HepG2 (cell line): ENCODE results near the gene PRUNE1. TPM values are rescaled to one million over a fixed set of nuclear protein-coding genes. Genes with fewer than 3 reads are reported as not detected.
A peak's percentile ranks its signal among the peaks of the same experiment; 100 is the strongest.

Experiments
- CTCF ChIP-seq: sonication (generic); formaldehyde crosslinking; IDR thresholded peaks from 2 replicates; pipeline ENCODE4 v1.5.0; 2020; ENCODE audit warnings: mild to moderate bottlenecking, missing genetic modification reagents, moderate library complexity
- DR1 ChIP-seq: sonication (generic); formaldehyde crosslinking; IDR thresholded peaks from 2 replicates; pipeline ENCODE4 v1.8.0; 2021; ENCODE audit warnings: mild to moderate bottlenecking, missing genetic modification reagents, inconsistent platforms
- ELF3 ChIP-seq: IDR thresholded peaks from 2 replicates; pipeline ENCODE4 v1.6.1; 2016; ENCODE audit warnings: missing genetic modification reagents, missing compliant biosample characterization
- GATAD2A ChIP-seq: IDR thresholded peaks from 2 replicates; pipeline ENCODE4 v1.6.1; 2016
- MAZ ChIP-seq, 2 experiments: sonication (generic) in 1 of 2; formaldehyde crosslinking in 1 of 2; IDR thresholded peaks; 2 replicates each; pipeline versions ENCODE4 v1.5.0 to v1.6.1; 2012 to 2020; ENCODE audit warnings: low read depth in 2 of 2, mild to moderate bottlenecking in 2 of 2, borderline replicate concordance in 1 of 2, improper control_type of control experiment in 1 of 2, low read length in 1 of 2, missing genetic modification reagents in 1 of 2, moderate library complexity in 1 of 2
- MTA3 ChIP-seq: sonication (generic); formaldehyde crosslinking; IDR thresholded peaks from 2 replicates; pipeline ENCODE4 v1.4.0; 2020; ENCODE audit warnings: missing genetic modification reagents
- SIX1 ChIP-seq: sonication (generic); formaldehyde crosslinking; IDR thresholded peaks from 2 replicates; pipeline ENCODE4 v1.4.0; 2020; ENCODE audit warnings: missing genetic modification reagents, borderline replicate concordance
- STAT5B ChIP-seq: sonication (generic); formaldehyde crosslinking; IDR thresholded peaks from 2 replicates; pipeline ENCODE4 v1.4.0; 2020; ENCODE audit warnings: missing genetic modification reagents
- ZBED4 ChIP-seq: sonication (generic); formaldehyde crosslinking; IDR thresholded peaks from 2 replicates; pipeline ENCODE4 v1.4.0; 2020; ENCODE audit warnings: missing genetic modification reagents, borderline replicate concordance
- ZBTB34 ChIP-seq: sonication (generic); formaldehyde crosslinking; IDR thresholded peaks from 2 replicates; pipeline ENCODE4 v1.8.0; 2022; ENCODE audit warnings: mild to moderate bottlenecking, missing genetic modification reagents
- ZFP82 ChIP-seq: sonication (generic); formaldehyde crosslinking; IDR thresholded peaks from 2 replicates; pipeline ENCODE4 v1.5.1; 2020; ENCODE audit warnings: mild to moderate bottlenecking, missing genetic modification reagents, borderline replicate concordance
- ZNF235 ChIP-seq: sonication (generic); formaldehyde crosslinking; IDR thresholded peaks from 2 replicates; pipeline ENCODE4 v1.8.1; 2023; ENCODE audit warnings: mild to moderate bottlenecking, missing genetic modification reagents, borderline replicate concordance
- ZNF329 ChIP-seq: sonication (generic); formaldehyde crosslinking; IDR thresholded peaks from 2 replicates; pipeline ENCODE4 v1.9.0; 2021; ENCODE audit warnings: low read depth, mild to moderate bottlenecking, missing genetic modification reagents
- ZNF496 ChIP-seq: sonication (generic); formaldehyde crosslinking; IDR thresholded peaks from 2 replicates; pipeline ENCODE4 v1.8.1; 2023; ENCODE audit warnings: mild to moderate bottlenecking, moderate library complexity, missing genetic modification reagents; ENCODE audit not compliant: insufficient replicate concordance
- polyA plus RNA-seq, 8 experiments: library from polyadenylated mRNA; depleted of rRNA in 3 of 8; stranded (reverse) in 7 of 8; unstranded in 1 of 8; fragments of >200 nt; fragmentation: Illumina TruSeq in 4 of 8; extraction: Trizol in 4 of 8; gene quantifications; 2 replicates each; pipeline versions ENCODE4 v1.2.1 to v1.2.3, GENCODE V29; 2011 to 2016; ENCODE audit warnings: low read depth in 4 of 8, missing spikeins in 1 of 8, mixed read lengths in 1 of 8; ENCODE audit not compliant: insufficient read depth in 1 of 8
- total RNA-seq, 5 experiments: library from RNA; depleted of rRNA; stranded (reverse); fragments of >200 nt; fragmentation: Illumina TruSeq; extraction: Trizol; gene quantifications; 2 replicates each; pipeline ENCODE4 v1.2.3, GENCODE V29; 2016; ENCODE audit warnings: low read depth in 1 of 5
- TF ChIP-seq, protein P1 (sequence below): sonication (generic); formaldehyde crosslinking; IDR thresholded peaks from 2 replicates; pipeline ENCODE4 v1.4.0; 2020; ENCODE audit warnings: mild to moderate bottlenecking, missing genetic modification reagents
- TF ChIP-seq, protein P2 (sequence below): sonication (generic); formaldehyde crosslinking; IDR thresholded peaks from 2 replicates; pipeline ENCODE4 v1.4.0; 2020; ENCODE audit warnings: missing genetic modification reagents
- TF ChIP-seq, protein P3 (sequence below): sonication (generic); formaldehyde crosslinking; IDR thresholded peaks from 2 replicates; pipeline ENCODE4 v1.4.0; 2020; ENCODE audit warnings: missing genetic modification reagents, mild to moderate bottlenecking, borderline replicate concordance

PRUNE1 gene
- total and polyA plus RNA-seq, 2 of the 13 experiments (the other 11 are each of a cell fraction or from before 2014, with no cell fraction given), result 19.0 to 31.9 TPM

DNA sequence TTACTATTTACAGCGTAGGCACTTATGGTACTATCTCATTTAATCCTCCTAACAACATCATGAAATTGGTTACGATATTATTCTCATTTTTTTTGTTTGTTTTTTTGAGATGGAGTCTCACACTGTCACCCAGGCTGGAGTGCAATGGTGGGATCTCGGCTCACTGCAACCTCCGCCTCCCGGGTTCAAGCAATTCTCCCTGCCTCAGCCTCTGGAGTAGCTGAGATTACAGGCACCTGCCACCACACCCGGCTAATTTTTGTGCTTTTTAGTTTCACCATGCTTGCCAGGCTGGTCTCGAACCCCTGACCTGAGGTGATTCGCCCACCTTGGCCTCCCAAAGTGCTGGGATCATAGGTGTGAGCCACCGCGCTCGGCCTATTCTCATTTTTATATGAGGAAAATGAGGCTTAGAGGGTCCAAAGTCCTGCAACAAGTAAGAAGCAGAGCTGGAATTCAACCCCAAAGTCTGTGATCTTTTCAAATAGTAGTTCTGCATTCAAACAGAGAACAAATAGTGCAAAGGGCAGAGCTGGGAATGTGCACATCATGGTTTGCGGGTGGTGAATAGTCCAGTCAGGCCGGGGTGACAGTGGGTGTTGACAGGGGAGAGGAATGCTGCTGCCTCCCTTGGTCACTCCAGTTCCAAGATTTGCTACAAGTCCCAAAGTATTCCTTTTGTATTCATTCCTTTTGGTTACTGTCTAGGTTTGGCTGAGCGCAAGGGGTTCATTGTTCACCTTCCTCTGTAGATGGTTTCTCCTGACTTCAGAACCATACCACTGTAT, 4.6 kb downstream of the PRUNE1 start (continued):
- TF ChIP-seq, protein P1, sequence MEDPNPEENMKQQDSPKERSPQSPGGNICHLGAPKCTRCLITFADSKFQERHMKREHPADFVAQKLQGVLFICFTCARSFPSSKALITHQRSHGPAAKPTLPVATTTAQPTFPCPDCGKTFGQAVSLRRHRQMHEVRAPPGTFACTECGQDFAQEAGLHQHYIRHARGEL (CRISPR knock-in tag), result no peak
- TF ChIP-seq STAT5B (CRISPR knock-in tag) (no peak), SIX1 (CRISPR knock-in tag) (peak; percentile 45; the same call in 1 of the 2 replicates), ZFP82 (CRISPR knock-in tag) (0 out of 2 replicates have a peak, but pooled peaks have one; percentile 48), ZNF235 (CRISPR knock-in tag) (no peak), MAZ (IDR thresholded peaks at IDR 0.05; ENCODE audit: borderline replicate concordance, low read depth, low read length) (no peak), MAZ (CRISPR knock-in tag; IDR thresholded peaks at IDR 0.05; ENCODE audit: low read depth) (no peak), DR1 (CRISPR knock-in tag) (no peak), GATAD2A (CRISPR knock-in tag) (peak; percentile 87), ZBTB34 (no peak), CTCF (CRISPR knock-in tag) (no peak), ELF3 (CRISPR knock-in tag) (peak; percentile 72), ZBED4 (CRISPR knock-in tag) (no peak; the same call in 1 of the 2 replicates), ZNF329 (CRISPR knock-in tag) (no peak), ZNF496 (no peak), MTA3 (CRISPR knock-in tag) (no peak)
- TF ChIP-seq, protein P2, sequence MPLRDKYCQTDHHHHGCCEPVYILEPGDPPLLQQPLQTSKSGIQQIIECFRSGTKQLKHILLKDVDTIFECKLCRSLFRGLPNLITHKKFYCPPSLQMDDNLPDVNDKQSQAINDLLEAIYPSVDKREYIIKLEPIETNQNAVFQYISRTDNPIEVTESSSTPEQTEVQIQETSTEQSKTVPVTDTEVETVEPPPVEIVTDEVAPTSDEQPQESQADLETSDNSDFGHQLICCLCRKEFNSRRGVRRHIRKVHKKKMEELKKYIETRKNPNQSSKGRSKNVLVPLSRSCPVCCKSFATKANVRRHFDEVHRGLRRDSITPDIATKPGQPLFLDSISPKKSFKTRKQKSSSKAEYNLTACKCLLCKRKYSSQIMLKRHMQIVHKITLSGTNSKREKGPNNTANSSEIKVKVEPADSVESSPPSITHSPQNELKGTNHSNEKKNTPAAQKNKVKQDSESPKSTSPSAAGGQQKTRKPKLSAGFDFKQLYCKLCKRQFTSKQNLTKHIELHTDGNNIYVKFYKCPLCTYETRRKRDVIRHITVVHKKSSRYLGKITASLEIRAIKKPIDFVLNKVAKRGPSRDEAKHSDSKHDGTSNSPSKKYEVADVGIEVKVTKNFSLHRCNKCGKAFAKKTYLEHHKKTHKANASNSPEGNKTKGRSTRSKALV (CRISPR knock-in tag), result peak; percentile 25; the same call in 1 of the 2 replicates
- TF ChIP-seq, protein P3, sequence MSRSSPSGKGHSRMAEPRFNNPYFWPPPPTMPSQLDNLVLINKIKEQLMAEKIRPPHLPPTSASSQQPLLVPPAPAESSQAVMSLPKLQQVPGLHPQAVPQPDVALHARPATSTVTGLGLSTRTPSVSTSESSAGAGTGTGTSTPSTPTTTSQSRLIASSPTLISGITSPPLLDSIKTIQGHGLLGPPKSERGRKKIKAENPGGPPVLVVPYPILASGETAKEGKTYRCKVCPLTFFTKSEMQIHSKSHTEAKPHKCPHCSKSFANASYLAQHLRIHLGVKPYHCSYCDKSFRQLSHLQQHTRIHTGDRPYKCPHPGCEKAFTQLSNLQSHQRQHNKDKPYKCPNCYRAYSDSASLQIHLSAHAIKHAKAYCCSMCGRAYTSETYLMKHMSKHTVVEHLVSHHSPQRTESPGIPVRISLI (CRISPR knock-in tag), result 0 out of 2 replicates have a peak, but pooled peaks have one; percentile 39
